Liver (tissue), 3 donors: ENCODE results near the gene SLC25A17.

Experiments
- CTCF ChIP-seq: fragments of 150-350 bp; IDR thresholded peaks from 2 replicates; pipeline ENCODE4 v1.5.1; 2017; ENCODE audit warnings: improper control_type of control experiment, low read depth, low read length; ENCODE audit not compliant: missing input control
- FOXA1 ChIP-seq: IDR thresholded peaks from 2 replicates; pipeline ENCODE4 v1.6.1; 2016; ENCODE audit warnings: antibody characterized with exemption
- GABPA ChIP-seq, 2 donors: IDR thresholded peaks in 1 of 2; conservative IDR thresholded peaks in 1 of 2; 2 replicates each; pipeline ENCODE4 v1.6.1; 2016; ENCODE audit warnings: antibody characterized with exemption in 2 of 2, mild to moderate bottlenecking in 1 of 2, moderate library complexity in 1 of 2
- HNF4A ChIP-seq, 2 donors: conservative IDR thresholded peaks; 2 replicates each; pipeline ENCODE4 v1.6.1; 2016; ENCODE audit warnings: antibody characterized with exemption in 2 of 2, mild to moderate bottlenecking in 2 of 2
- JUND ChIP-seq, 2 donors: IDR thresholded peaks; 2 replicates each; pipeline ENCODE4 v1.6.1; 2016; ENCODE audit warnings: antibody characterized with exemption in 2 of 2
- RAD21 ChIP-seq, 2 donors: IDR thresholded peaks; 2 replicates each; pipeline ENCODE4 v1.6.1; 2016; ENCODE audit warnings: antibody characterized with exemption in 2 of 2, mild to moderate bottlenecking in 2 of 2
- RXRA ChIP-seq, 2 donors: IDR thresholded peaks; 2 replicates each; pipeline ENCODE4 v1.6.1; 2017 to 2018; ENCODE audit warnings: antibody characterized with exemption in 2 of 2, mild to moderate bottlenecking in 1 of 2
- SP1 ChIP-seq: IDR thresholded peaks from 2 replicates; pipeline ENCODE4 v1.6.1; 2018; ENCODE audit warnings: antibody characterized with exemption, mild to moderate bottlenecking
- TAF1 ChIP-seq: conservative IDR thresholded peaks from 2 replicates; pipeline ENCODE4 v1.6.1; 2016; ENCODE audit warnings: antibody characterized with exemption, mild to moderate bottlenecking
- YY1 ChIP-seq: IDR thresholded peaks from 2 replicates; pipeline ENCODE4 v1.6.1; 2016; ENCODE audit warnings: antibody characterized with exemption, mild to moderate bottlenecking
- ZBTB33 ChIP-seq: IDR thresholded peaks from 2 replicates; pipeline ENCODE4 v1.6.1; 2016; ENCODE audit warnings: antibody characterized with exemption
- TF ChIP-seq, protein P1 (sequence below): IDR thresholded peaks from 2 replicates; pipeline ENCODE4 v1.6.1; 2016; ENCODE audit warnings: antibody characterized with exemption
- TF ChIP-seq, protein P2 (sequence below): IDR thresholded peaks from 2 replicates; pipeline ENCODE4 v1.6.1; 2016; ENCODE audit warnings: antibody characterized with exemption
- TF ChIP-seq, protein P3 (sequence below): IDR thresholded peaks from 2 replicates; pipeline ENCODE4 v1.6.1; 2016; ENCODE audit warnings: antibody characterized with exemption, mild to moderate bottlenecking
- donor health status: healthy.
- donor health status: healthy.

DNA sequence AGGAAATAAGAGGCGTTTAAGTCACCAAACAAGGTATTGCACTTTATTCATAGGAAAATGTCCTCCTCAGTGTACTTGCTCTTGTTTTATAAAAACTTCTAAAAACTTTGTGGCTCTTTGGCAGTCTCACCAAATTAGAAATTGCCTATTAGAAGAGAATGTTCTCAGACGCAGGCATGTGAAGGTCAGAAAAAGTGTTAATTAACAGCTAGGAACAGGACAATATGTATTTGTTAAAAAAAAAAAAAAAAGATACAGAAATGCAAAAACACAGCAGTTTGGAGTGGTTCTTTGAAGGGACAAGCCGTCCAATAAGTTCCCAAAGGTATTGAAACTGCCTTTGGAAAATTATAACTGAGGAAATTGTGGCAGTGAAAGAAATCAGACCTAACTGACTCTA lies 67.9 kb downstream of the SLC25A17 start:
- TF ChIP-seq FOXA1 = no peak
- no peak for TF ChIP-seq CTCF
- TF ChIP-seq SP1 = no peak
- TF ChIP-seq, protein P1, sequence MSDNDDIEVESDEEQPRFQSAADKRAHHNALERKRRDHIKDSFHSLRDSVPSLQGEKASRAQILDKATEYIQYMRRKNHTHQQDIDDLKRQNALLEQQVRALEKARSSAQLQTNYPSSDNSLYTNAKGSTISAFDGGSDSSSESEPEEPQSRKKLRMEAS = no peak
- TF ChIP-seq, protein P2, sequence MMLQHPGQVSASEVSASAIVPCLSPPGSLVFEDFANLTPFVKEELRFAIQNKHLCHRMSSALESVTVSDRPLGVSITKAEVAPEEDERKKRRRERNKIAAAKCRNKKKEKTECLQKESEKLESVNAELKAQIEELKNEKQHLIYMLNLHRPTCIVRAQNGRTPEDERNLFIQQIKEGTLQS = no peak
- TF ChIP-seq HNF4A (conservative IDR thresholded peaks at IDR 0.05) = no peak
- TF ChIP-seq JUND (IDR thresholded peaks at IDR 0.05) = no peak
- no peak for TF ChIP-seq RAD21 (IDR thresholded peaks at IDR 0.05)
- TF ChIP-seq GABPA (IDR thresholded peaks at IDR 0.05 in 1 of 2, conservative IDR thresholded peaks at IDR 0.05 in 1 of 2) = no peak
- no peak for TF ChIP-seq TAF1
- no peak for TF ChIP-seq YY1
- TF ChIP-seq, protein P3, sequence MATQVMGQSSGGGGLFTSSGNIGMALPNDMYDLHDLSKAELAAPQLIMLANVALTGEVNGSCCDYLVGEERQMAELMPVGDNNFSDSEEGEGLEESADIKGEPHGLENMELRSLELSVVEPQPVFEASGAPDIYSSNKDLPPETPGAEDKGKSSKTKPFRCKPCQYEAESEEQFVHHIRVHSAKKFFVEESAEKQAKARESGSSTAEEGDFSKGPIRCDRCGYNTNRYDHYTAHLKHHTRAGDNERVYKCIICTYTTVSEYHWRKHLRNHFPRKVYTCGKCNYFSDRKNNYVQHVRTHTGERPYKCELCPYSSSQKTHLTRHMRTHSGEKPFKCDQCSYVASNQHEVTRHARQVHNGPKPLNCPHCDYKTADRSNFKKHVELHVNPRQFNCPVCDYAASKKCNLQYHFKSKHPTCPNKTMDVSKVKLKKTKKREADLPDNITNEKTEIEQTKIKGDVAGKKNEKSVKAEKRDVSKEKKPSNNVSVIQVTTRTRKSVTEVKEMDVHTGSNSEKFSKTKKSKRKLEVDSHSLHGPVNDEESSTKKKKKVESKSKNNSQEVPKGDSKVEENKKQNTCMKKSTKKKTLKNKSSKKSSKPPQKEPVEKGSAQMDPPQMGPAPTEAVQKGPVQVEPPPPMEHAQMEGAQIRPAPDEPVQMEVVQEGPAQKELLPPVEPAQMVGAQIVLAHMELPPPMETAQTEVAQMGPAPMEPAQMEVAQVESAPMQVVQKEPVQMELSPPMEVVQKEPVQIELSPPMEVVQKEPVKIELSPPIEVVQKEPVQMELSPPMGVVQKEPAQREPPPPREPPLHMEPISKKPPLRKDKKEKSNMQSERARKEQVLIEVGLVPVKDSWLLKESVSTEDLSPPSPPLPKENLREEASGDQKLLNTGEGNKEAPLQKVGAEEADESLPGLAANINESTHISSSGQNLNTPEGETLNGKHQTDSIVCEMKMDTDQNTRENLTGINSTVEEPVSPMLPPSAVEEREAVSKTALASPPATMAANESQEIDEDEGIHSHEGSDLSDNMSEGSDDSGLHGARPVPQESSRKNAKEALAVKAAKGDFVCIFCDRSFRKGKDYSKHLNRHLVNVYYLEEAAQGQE = no peak
- no peak for TF ChIP-seq RXRA (IDR thresholded peaks at IDR 0.05)
- no peak for TF ChIP-seq ZBTB33
